HuH-7 (cell line): ENCODE data around the gene ESPNL.

Experiments
- DNase-seq: peaks from one replicate; pipeline ENCODE4 v3.0.0; 2011; ENCODE audit warnings: low spot score

The ESPNL gene

GRCh38 chr2:238097988-238098871 lies 1.9 kb upstream of the ESPNL start:
- peak; percentile 81 for DNase-seq

GRCh38 chr2:238098901-238099713 lies 1.0 kb upstream of the ESPNL start:
- no peak for DNase-seq

GRCh38 chr2:238099714-238100048 lies 459 bp upstream of the ESPNL start:
- DNase-seq: no peak

- no peak for DNase-seq
Observed at GRCh38 chr2:238100821-238101771, 956 bp downstream of the ESPNL start.

GRCh38 chr2:238101891-238102841 lies 2.0 kb downstream of the ESPNL start:
- DNase-seq: no peak

- no peak for DNase-seq
Observed at GRCh38 chr2:238102865-238103264, 2.7 kb downstream of the ESPNL start.

GRCh38 chr2:238103465-238104225 lies 3.5 kb downstream of the ESPNL start:
- no peak for DNase-seq

- DNase-seq: no peak
Observed at GRCh38 chr2:238104226-238104690, 4.1 kb downstream of the ESPNL start.

GRCh38 chr2:238104691-238105371 lies 4.7 kb downstream of the ESPNL start:
- DNase-seq: peak; percentile 12

- peak; percentile 11 for DNase-seq
Observed at GRCh38 chr2:238105506-238106338, 5.6 kb downstream of the ESPNL start.

GRCh38 chr2:238106339-238106697 lies 6.2 kb downstream of the ESPNL start:
- peak; percentile 50 for DNase-seq

GRCh38 chr2:238106698-238107524 lies 6.8 kb downstream of the ESPNL start:
- peak; percentile 88 for DNase-seq

GRCh38 chr2:238107525-238108422 lies 7.6 kb downstream of the ESPNL start:
- DNase-seq: peak; percentile 31

- no peak for DNase-seq
Observed at GRCh38 chr2:238108423-238109183, 8.5 kb downstream of the ESPNL start.

GRCh38 chr2:238113611-238114010 lies 13.5 kb downstream of the ESPNL start:
- no peak for DNase-seq

- DNase-seq: no peak
Observed at GRCh38 chr2:238114331-238114841, 14.2 kb downstream of the ESPNL start.
